C1 segment of cervical spinal cord (tissue), 14 donors: Measurements from ENCODE around the gene RECQL.
"Not testable (repeated sequence)": the region's sequence is repeated elsewhere in the genome, so short reads cannot be mapped to it uniquely, and the experiment has no call there.

Source experiments
- DNase-seq, 14 donors: peaks; one replicate each; lab custom pipeline; 2025; lab: John Stamatoyannopoulos, UW

The RECQL gene

GRCh38 chr12:21429994-21430393, 71.4 kb downstream of the RECQL start:
- DNase-seq = no peak

- no peak for DNase-seq
These were observed 73.2 kb downstream of the RECQL start for GRCh38 chr12:21428241-21428640.

DNA sequence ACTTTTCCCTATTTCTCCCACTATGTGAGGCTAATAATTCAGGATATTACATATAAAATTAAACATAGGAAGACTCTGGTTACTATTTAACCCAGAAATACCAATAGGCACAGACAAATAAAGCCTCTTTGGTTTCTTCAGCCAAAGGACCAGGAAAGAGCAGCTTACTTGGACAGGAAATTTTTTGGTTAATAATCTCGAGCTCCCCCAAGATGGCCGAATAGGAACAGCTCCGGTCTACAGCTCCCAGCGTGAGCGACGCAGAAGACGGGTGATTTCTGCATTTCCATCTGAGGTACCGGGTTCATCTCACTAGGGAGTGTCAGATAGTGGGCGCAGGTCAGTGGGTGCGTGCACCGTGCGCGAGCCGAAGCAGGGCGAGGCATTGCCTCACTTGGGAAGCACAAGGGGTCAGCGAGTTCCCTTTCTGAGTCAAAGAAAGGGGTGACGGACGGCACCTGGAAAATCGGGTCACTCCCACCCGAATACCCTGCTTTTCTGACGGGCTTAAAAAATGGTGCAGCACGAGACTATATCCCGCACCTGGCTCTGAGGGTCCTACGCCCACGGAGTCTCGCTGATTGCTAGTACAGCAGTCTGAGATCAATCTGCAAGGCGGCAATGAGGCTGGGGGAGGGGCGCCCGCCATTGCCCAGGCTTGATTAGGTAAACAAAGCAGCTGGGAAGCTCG, 82.3 kb downstream of the RECQL start:
- DNase-seq = not testable (repeated sequence)
